ENCODE measurements around the gene AMDHD2.

DNA sequence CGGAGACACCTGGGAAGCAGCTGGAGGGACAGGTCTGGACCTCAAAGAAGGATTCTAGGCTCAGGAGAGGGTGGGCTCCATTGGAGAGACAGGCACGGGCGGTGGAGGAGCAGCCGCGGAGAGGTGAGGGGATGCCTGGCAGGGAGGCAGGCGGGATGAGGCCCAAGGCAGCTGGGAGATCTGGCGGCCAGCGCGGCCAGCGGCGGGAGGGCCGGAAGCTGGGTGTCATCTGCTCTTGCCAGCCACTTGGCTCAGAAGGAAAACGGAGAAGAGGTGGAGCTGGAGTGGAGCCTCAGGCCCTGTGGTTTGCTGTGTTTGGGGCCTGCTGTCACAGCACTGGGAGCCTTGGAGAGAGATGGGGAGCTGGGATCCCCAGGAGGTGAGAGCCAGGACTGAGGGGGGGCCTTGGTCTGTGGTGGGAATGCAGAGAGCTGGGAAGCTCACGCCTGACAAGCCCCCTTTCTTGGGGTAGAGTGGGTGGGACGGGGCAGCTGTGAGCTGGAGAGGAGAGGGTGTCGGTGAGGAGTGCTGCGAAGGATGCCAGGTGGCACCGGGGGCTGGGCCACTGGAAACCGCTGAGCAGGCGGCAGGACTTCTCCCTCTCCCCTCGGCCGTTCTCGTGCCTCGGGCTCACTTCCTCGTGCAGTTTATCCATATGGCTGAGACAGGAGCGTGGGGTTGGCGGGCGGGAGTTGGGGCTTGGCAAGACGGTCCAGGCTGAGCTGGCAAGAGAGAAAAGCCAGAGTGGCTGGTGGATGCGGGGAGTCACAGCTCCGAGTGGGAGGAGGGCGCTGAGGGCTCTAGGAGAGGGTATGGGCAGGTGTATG lies 37.2 kb upstream of the AMDHD2 start:
- TF ChIP-seq, protein P1, sequence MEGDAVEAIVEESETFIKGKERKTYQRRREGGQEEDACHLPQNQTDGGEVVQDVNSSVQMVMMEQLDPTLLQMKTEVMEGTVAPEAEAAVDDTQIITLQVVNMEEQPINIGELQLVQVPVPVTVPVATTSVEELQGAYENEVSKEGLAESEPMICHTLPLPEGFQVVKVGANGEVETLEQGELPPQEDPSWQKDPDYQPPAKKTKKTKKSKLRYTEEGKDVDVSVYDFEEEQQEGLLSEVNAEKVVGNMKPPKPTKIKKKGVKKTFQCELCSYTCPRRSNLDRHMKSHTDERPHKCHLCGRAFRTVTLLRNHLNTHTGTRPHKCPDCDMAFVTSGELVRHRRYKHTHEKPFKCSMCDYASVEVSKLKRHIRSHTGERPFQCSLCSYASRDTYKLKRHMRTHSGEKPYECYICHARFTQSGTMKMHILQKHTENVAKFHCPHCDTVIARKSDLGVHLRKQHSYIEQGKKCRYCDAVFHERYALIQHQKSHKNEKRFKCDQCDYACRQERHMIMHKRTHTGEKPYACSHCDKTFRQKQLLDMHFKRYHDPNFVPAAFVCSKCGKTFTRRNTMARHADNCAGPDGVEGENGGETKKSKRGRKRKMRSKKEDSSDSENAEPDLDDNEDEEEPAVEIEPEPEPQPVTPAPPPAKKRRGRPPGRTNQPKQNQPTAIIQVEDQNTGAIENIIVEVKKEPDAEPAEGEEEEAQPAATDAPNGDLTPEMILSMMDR (IDR thresholded peaks at IDR 0.05 in 4 of 5, conservative IDR thresholded peaks at IDR 0.05 in 1 of 5), result no peak
- TF ChIP-seq POLR2A (IDR thresholded peaks at IDR 0.05), result no peak
